HG03558 (cell line): Measurements from ENCODE around the gene TRABD2A.
A peak's percentile ranks its signal among the peaks of the same experiment; 100 is the strongest.
"Not testable (repeated sequence)": the region's sequence is repeated elsewhere in the genome, so short reads cannot be mapped to it uniquely, and the experiment has no call there.

Source experiments
- ATAC-seq: cut with Tn5 transposase; IDR thresholded peaks from one replicate; pipeline ENCODE4 v1.9.1; 2021; ENCODE audit warnings: moderate number of reproducible peaks; ENCODE audit not compliant: unreplicated experiment; ENCODE audit errors: extremely low read depth

The TRABD2A gene

GRCh38 chr2:84788498-84788897, 92.4 kb downstream of the TRABD2A start:
- ATAC-seq: no peak

- ATAC-seq: no peak
Measured at GRCh38 chr2:84788027-84788426, 92.9 kb downstream of the TRABD2A start.

GRCh38 chr2:84786601-84787000, 94.3 kb downstream of the TRABD2A start:
- no peak for ATAC-seq

GRCh38 chr2:84785950-84786349, 94.9 kb downstream of the TRABD2A start:
- no peak for ATAC-seq

- ATAC-seq: no peak
Measured at GRCh38 chr2:84782717-84783442, 98.0 kb downstream of the TRABD2A start.

- ATAC-seq: peak; percentile 71
Measured at GRCh38 chr2:84781942-84782716, 98.8 kb downstream of the TRABD2A start.

GRCh38 chr2:84779781-84780180, 101.1 kb downstream of the TRABD2A start:
- no peak for ATAC-seq

- no peak for ATAC-seq
Measured at GRCh38 chr2:84778911-84779690, 101.8 kb downstream of the TRABD2A start.

- no peak for ATAC-seq
Measured at GRCh38 chr2:84776011-84776410, 104.9 kb downstream of the TRABD2A start.

GRCh38 chr2:84773562-84773961, 107.3 kb downstream of the TRABD2A start:
- ATAC-seq: not testable (repeated sequence)
